HL-60 (cell line): Measurements from ENCODE around the gene C3orf20.

Experiments
- DNase-seq, 2 experiments: peaks; one replicate each; pipeline ENCODE4 v3.0.0-alpha.2; 2010 to 2020; ENCODE audit warnings: low read depth in 1 of 2, low spot score in 1 of 2
- H3K27ac ChIP-seq: fragments of 250-450 bp; sonication (Bioruptor Pico); replicated peaks from 2 replicates; pipeline ENCODE4 v1.5.1; 2020; ENCODE audit warnings: mild to moderate bottlenecking, moderate library complexity
- H3K27me3 ChIP-seq: fragments of 250-450 bp; sonication (Bioruptor Pico); 2 replicates; pipeline ENCODE4 v1.5.1; 2021; ENCODE audit warnings: mild to moderate bottlenecking, moderate library complexity; ENCODE audit not compliant: insufficient read depth, poor library complexity, severe bottlenecking
- H3K4me3 ChIP-seq: replicated peaks from 2 replicates; pipeline ENCODE4 v1.5.1; 2011; ENCODE audit warnings: mild to moderate bottlenecking, control low read depth, low read length; ENCODE audit not compliant: insufficient read depth
- CTCF ChIP-seq: IDR thresholded peaks from one replicate; pipeline ENCODE4 v1.5.1; 2011; ENCODE audit warnings: low read length, control low read depth, inconsistent platforms; ENCODE audit not compliant: insufficient read depth
- GABPA ChIP-seq: IDR thresholded peaks from 2 replicates; pipeline ENCODE4 v1.6.1; 2012; ENCODE audit warnings: low read depth
- POLR2AphosphoS5 ChIP-seq: IDR thresholded peaks from 2 replicates; pipeline ENCODE4 v1.6.1; 2012; ENCODE audit warnings: low read depth
- REST ChIP-seq: IDR thresholded peaks from 2 replicates; pipeline ENCODE4 v1.6.1; 2012; ENCODE audit warnings: low read depth; ENCODE audit not compliant: insufficient replicate concordance
- SPI1 ChIP-seq: IDR thresholded peaks from 2 replicates; pipeline ENCODE4 v1.6.1; 2012; ENCODE audit warnings: low read depth, mild to moderate bottlenecking, borderline replicate concordance

C3orf20 gene

DNA sequence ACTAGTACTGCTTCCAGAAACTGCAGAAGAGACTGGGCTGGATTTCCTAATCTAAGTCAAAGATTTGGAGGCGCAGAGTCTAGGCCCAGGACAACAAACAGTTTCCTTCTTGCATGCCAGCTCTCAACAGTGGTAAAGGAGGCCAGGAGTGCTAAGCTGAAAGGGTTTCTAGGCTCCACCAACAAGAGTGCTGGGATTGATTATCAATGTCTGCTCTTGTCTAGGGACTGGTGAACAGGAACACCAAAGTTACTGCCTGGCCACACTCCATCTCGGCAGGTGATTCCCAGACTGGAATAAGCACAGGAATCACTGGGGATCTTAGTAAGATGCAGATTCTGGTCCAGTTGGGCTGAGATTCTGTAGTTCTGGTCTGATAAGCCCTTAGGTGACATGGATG, 121.1 kb downstream of the C3orf20 start:
- H3K27me3 ChIP-seq, result peaks cover 26% of the 10 kb centered on the region
- H3K4me3 ChIP-seq, result no peak overlapping the region
- no peak overlapping the region for H3K27ac ChIP-seq
- no peak for DNase-seq
- TF ChIP-seq REST (no peak), SPI1 (no peak), POLR2AphosphoS5 (no peak), CTCF (no peak), GABPA (no peak)

- Histone ChIP-seq H3K27me3 (peaks cover 23% of the 10 kb centered on the region), H3K27ac (no peak overlapping the region), H3K4me3 (no peak overlapping the region)
- no peak for TF ChIP-seq REST
- TF ChIP-seq CTCF, result no peak
- no peak for TF ChIP-seq SPI1
- no peak for TF ChIP-seq POLR2AphosphoS5
- TF ChIP-seq GABPA, result no peak
- DNase-seq, result no peak
Measured at GRCh38 chr3:14796403-14797077, 121.6 kb downstream of the C3orf20 start.

DNA sequence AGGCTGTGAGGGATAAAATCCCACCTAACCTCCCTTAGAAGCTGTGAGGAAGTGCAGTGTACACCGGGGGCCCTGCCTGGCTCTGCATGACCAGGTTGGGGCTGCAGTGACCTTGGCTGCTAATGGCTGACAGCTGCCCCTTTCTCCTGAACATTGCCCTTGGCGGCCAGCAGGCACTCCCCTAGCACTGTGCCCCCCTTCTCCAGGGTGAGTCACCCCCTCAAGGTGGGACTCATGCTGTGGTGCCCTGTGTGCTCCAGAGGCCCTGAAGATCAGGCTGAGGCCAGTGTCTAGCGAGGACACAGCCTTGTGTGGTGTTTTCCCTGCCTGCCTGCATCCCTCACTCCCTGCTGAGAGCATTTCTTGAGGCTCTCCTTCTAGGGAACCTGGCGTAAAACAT, 122.8 kb downstream of the C3orf20 start:
- no peak overlapping the region for H3K4me3 ChIP-seq
- no peak for TF ChIP-seq CTCF
- TF ChIP-seq POLR2AphosphoS5, result no peak
- no peak for TF ChIP-seq GABPA
- no peak for TF ChIP-seq SPI1
- TF ChIP-seq REST, result no peak
- H3K27me3 ChIP-seq, result peaks cover 14% of the 10 kb centered on the region
- no peak for DNase-seq
- no peak overlapping the region for H3K27ac ChIP-seq
